ENCODE measurements around the gene ORC3.
"Not testable (repeated sequence)": the region's sequence is repeated elsewhere in the genome, so short reads cannot be mapped to it uniquely, and the experiment has no call there.

The ORC3 gene

DNA sequence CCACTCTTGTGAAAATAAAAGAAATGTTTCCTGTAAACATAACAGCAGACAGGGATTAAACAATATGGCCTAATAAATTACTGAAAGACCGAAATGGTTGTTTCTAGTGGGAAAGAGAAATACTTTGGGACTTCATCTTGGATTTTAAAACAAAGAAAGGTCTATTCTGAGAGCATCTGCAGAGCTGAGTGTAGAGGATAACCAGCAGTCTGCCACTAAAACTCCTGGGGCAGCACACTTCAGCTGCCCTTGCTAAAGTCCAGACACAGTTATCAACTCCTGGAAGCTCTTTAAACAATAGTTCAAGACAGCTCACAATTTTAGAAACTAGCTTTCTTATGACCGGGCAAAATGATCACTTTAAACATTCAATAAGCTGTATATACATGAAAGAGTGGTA is 73.5 kb downstream of the ORC3 start:
- DNase-seq: no peak

DNA sequence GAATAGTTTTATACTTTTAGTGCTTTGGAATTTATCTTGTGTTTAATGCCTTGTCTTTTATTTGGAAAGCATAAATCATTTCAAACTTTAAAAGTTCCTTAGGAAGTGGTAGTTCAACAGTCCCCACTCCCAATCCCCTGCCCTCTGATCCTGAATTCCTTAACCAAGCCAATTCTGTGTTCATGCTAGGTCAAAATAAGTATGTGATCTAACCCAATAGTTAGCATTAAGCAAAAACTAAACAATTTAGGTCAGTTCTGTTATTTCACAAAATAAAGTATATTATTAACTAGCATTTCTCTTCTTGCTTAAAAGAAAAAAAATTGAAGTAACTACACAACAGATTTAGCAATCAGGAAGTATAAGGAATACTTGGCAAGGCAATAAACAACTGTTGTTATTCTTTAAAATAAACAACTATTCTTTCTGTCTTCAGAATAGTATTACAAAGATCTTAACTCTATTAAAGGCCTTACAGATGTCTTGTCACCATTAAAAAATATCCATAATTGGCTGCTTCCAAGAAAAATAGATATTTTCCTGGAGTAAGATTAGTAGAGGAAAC is 75.1 kb downstream of the ORC3 start:
- DNase-seq: no peak

DNA sequence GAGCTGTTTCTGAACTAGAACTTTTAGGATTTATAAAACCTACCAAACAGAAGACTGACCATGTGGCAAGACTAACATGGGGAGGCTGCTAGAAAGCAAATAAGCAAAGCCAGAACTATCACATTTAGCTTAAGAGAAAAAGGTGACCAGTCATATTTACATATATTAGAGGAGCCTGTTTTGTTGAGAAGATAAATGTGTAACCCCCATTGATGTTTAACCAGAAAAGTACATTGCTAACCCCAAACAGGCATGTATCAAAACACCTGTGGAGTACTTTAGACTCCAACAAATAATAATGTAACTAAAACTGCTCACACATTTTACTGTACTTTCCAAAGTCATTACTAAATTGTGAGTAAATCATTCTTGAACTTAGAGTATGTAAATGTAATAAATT is 77.1 kb downstream of the ORC3 start:
- no peak for DNase-seq

DNA sequence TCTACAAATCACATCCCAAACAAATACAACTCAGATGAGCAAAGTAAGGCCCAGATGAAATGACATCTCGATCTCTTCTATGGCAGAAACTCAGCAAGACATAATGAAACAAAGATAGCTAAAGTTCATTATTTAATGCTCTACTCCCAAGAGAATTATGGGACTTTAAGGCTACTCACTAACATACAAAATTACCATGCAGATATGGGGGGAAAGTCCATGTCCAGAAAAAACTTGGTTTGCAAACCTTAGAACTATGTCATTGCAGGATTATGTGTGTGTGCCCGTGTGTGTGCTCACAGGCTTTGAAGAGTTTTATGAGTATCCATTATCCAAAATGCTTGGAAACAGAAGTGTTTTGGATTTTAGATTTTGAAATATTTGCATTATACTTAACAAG is 78.1 kb downstream of the ORC3 start:
- DNase-seq: no peak

DNA sequence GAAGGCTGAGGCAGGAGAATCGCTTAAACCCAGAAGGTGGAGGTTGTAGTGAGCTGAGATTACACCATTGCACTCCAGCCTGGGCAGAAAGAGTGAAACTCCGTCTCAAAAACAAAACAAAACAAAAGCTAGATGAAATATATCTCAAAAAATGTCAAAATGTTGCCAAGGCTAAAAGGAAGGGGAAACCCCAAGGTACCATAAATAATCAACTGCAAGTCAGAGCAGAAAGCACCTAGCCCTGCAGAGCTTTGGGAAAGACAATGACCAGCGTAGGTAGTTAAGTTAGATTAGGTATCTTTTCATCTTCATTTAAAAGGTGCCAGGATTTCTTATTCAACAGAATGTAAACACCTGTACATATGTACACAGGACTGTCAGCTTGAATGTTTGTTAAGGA is 79.1 kb downstream of the ORC3 start:
- no peak for DNase-seq

DNA sequence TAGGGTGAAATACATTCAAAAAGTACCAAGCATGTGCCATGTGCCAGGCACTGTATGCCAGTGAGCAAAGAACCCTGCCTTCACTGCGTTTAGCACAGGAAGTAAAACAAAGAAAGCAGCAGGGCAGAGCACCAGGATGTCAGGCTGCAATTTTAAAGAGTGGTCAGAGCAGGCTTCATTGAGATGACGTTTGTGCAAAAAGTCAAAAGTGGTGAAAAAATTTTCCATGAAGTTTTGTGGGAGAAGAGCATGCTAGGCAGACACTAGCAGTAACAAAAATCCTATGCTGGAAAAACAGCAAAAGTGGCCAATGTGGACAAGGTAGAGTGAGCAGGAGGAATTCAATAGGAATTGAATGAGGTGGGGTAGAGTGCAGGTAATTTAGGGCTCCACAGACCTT is 80.8 kb downstream of the ORC3 start:
- no peak for DNase-seq

DNA sequence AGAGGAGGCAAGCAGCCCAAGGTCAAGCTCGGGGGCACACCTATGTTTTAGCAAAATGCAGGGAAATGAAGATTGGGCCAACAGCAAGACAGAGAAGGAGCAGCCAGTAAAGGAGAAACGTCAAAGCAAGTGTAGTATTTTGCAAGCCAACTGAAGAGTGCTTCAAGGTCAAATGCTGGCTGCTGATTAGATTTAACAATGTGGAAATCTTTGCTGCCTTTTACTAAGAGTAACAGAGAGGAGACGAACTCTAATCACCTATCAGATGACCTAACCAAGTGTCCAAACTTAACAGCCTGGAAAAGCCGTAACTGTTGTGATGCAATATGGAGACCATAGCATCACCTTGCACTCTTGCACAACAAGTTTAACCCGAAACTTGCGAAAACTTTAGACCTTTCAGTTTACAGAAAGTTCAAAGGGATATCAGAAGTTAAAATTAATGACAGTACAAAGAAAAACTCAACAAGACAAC is 81.7 kb downstream of the ORC3 start:
- DNase-seq: no peak

DNA sequence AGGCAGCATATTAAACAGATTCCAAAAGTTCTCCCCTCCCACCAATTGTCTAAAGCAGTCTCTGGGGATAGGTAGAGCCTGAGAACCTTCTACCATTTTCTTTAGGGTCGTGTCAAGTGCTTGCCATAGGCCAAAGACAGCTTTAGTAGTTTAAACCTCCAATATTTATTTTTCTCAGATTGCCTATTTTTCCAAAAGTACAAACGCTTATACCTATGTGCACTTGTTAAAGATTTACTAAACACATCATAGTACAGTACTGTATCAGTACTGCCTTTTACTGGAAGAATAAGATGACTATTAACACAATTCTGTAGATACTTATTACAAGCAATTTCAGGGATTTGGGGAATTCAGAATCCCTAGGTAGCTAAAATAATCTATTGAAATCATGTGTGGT is 82.7 kb downstream of the ORC3 start:
- no peak for DNase-seq

DNA sequence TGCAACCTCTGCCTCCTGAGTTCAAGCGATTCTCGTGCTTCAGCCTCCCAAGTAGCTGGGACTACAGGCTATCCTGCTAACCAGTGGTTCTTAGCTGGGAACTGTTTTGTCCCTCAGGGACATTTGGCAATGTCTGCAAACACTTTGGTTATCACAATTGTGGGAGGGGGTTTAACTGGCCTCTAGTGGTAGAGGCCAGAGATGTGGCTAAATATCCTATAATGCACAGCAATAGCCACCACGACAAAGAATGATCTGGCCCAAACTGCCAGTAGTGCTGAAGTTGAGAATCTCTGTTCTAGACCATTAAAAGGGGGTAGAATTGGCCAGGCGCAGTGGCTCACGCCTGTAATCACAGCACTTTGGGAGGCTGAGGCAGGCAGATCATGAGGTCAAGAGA is 83.3 kb downstream of the ORC3 start:
- DNase-seq: no peak

DNA sequence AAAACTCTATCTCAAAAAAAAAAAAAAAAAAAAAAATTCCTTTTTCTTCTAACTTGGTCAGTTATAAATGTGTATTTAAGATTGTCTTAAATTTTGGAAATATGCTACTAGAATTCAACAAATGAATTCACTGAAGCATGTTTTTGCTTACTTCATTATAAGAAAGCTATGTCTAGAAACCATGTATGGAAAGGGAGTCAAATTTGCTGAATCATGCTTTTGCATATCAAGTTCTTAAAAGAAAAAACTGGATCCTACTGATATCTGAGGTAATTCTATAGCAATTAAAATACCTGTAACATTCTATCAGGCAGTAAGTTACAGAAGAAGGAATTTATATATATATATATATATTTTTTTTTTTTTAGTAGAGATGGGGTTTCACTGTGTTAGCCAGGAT is 84.4 kb downstream of the ORC3 start:
- DNase-seq: no peak

DNA sequence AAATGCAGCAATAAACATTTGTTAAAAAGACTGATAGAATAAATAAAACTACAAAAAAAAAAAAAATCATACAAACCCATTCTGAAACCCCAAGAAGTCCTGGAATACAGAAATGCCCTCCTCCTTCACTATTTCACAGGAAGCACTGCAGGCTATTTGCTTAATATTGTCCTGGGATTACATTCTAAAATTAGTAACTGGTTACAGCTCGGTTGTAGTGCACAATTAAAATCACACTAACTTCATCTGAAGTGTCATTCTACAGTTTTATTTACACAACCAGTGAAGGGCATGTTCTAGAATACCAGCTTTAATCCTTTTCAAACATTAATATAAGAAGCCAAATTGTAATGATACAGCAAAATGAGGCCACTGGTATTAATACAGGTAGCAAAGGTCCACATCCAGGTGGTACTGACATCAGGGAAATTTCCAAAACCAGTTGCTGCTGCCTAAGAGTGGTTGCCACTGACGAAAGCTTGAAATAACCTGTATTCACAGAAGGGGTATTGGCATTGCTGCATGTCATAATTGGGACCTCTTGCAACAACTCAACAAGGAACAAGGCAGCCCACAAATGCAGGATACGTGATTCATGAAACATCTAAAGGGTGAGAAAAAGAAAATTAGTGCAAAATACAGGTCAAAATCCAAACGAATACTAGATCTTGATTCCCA is 85.2 kb downstream of the ORC3 start:
- no peak for DNase-seq

DNA sequence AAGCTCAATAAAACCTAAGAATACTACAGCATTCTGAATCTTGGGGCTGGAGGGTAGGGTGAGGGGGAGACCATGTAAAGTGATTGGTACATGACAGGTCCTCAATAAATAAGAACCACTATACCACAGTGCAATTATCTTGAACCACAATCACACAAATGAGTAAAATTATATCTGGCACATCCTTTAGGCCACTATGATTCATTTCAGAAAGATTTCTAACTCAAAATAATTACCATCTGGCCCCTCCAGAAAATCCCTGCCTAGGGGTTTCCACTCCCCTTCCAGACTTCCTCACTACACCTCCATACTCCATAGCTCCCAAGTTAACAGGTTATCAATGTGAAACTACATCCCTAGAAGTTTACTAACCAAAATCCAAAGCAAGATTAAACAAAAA is 92.4 kb downstream of the ORC3 start:
- DNase-seq: no peak

DNA sequence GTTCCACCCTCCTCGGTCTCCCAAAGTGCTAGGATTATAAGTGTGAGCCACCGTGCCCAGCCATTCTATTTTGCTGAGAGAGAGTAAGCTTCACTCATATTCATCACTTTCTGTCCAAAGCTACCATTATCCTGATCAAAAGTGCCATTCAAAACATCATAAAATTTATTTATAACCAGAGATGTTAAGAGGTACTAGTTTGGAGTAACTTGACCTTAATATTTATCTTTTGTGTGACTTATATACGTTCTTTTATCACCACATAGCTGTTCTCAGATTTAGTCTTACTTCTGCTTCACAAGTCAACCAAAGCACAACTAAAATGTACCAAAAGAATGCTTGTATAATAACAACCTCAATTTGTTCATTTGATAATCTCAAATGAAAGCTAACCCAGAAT is 94.0 kb downstream of the ORC3 start:
- no peak for DNase-seq

DNA sequence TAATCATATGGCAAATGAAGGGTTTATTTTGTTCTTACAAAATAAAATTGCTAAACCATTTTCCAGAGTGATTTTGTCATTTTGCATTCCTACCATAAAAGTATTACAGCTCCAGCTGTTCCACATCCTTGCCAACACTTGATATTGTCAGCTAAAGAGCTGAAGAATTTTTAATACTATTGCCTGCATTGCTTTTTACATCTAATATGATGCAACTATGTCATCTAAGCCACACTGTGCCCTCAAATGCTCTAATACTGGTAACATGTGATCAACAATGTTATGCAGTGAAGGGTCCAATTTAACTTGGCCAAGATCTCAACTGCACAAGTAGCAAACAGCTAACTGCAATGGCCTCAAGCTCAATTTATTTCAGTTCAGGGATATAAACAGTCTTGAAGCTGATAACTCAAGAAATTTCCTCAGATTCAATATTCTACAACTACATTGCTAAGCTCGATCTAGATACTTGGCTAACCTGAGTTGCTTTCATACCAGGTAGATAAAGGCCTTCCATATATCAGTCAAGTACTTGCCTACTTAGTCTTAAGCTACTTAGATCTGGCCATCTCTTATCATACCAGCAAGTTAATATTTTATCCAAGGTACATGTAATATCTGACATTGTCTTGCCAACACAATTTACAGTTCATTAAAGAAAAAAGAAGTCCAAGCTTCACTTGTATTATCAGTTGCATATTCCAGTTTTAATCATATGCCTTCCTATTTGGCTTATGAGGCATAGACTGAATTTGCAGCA is 95.1 kb downstream of the ORC3 start:
- no peak for DNase-seq

DNA sequence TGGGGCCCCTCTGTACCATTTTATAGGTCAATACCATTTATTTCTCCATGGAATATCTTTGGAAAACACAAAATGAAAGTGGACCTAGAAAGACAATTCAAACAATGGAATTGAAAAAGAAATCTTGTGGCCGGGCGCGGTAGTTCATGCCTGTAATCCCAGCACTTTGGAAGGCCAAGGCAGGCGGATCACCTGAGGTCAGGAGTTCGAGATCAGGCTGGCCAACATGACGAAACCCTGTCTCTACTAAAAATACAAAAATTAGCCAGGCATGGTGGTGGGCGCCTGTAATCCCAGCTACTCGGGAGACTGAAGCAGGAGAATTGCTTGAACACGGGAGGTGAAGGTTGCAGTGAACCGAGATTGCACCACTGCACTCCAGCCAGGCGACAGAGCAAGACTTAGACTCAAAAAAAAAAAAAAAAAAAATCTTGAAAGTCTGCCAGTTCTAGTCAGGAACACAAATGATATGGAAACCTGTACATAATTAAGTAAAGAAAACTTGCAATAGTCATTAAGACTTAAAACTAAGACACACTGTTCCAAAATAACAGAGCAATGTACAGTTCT is 96.8 kb downstream of the ORC3 start:
- not testable (repeated sequence) for DNase-seq

DNA sequence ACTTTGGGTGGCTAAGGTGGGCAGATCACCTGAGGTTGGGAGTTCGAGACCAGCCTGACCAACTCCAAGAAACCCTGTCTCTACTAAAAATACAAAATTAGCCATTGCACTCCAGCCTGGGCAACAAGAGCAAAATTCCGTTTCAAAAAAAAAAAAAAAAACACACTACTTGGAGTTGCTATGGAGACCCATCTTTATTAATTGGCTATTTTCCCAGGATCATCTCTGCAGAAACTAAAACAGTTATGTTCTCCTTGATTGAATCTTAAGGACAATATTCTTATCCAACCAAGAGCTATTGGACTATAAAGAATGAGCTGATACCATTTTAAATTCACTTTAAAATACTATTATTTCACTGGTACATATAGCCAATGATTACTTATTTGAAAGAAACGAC is 97.4 kb downstream of the ORC3 start:
- no peak for DNase-seq

DNA sequence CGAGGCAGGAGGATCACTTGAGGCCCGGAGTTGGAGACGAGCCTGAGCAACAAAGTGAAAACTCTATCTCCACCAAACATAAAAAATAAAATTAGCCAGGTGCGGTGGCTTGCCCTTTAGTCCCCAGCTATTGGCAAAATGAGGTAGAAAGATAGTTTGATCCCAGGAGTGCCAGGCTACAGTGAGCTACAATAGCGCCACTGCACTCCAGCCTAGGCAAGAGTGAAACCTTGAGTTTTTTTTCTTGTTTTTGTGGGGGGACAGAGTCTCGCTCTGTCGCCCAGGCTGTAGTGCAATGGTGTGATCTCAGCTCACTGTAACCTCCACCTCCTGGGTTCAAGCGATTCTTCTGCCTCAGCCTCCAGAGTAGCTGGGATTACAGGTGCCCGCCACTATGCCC is 98.0 kb downstream of the ORC3 start:
- DNase-seq: not testable (repeated sequence)

DNA sequence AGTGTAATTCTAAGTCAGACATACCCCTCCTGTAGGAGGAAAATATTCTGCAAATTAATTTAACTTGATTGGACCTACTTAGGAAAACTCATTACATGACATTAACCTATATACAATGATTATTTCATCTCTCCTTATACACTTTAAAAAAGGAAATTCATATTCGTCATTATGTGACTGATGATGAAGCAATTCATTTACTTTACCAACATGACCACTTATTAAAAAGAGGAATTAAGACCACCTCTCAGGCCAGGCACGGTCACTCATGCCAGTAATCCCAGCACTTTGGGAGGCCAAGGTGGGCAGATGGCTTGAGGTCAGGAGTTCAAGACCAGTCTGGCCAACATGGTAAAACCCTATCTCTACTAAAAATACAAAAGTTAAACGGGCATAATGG is 100.5 kb downstream of the ORC3 start:
- DNase-seq: no peak

DNA sequence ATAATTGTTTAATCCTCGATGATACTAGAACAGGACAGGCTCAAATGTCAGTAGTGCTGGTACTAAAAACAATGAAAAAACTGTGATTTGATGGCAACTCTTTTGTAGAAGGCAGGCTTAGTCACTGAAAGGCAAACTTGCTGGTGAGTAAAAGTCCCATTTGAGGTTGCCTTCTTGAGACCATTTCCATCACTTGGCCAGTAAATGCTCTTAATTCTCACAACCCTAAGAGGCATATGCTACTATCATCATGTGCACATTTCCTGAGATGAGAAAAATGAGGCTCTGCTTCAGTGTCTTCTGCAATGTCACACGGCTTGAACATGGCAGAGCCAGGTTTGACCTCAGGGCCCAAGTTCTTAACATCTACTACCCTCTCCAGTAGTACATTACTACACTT is 102.2 kb downstream of the ORC3 start:
- no peak for DNase-seq

DNA sequence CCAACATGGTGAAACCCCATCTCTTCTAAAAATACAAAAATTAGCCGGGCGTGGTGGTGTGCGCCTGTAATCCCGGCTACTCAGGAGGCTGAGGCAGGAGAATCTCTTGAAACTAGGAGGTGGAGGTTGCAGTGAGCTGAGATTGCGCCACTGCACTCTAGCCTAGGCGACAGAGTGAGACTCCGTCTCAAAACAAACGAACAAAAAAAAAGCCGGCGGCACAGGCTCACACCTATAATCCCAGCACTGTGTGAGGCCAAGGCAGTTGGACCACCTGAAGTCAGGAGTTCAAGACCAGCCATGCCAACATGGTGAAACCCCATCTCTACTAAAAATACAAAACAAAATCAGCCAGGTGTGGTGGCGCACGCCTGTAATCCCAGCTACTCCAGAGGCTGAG is 106.9 kb downstream of the ORC3 start:
- not testable (repeated sequence) for DNase-seq

DNA sequence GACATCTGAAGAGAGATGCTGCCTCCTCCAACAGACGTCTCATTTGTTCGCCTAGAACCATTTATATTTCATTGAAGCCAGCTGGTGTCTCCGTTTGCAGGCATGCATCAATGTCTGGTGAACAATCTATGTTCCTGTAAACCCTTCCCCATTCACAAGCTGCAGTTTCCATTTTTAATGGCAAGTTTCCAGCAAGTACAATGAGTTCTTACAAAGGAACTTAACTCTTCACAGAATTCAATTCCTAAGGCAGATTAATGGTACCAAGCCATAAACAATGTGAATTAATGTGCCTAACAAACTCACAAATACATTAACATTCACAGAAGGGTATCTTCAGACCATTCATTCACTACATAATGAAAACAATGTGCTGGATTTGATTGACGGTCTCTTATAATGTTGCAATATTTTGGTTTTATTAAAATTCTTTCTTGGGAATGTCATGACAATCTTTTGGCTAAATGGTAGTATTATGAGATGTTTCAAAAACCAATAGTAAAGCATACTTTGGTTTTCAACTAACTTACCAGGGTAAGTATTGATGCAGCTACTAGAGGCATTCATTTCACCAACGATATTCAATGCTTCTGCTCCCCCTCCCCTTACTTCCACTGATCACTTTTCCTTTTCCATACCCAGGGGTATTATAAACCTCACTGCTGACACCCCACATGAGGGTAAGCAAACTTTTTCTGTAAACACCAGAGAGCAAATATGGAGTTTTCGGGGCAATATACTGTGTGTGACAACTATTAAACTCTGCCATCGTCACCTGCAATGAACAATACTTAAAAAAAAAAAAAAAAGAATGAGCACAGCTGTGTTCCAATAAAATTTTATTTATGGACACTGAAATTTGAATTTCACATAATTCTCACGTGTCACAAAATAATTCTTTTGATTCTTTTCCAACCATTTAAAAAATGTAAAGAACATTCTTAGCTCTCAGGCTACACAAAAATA is 107.9 kb downstream of the ORC3 start:
- DNase-seq: no peak

DNA sequence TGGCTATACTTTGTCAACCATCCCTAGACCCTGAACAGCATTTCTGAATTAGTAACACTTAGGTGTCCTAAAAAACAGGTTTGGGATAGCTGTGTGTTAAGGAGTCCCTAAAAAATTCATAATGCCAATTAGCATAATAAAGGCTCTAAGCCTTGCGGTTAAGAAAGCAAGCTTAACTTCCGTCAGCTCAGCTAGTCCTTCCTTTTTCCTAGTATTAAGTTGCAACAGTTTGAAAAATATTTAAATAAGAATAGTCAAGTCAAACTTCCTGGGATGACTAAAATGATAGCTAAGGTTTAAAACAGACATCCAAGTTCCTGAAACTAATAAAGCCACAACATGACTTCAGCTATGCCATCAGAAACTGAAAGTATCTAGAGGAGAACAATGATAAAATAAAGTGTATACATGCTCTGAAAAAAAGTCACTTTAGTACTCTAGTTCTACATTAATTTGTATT is 108.6 kb downstream of the ORC3 start:
- no peak for DNase-seq

DNA sequence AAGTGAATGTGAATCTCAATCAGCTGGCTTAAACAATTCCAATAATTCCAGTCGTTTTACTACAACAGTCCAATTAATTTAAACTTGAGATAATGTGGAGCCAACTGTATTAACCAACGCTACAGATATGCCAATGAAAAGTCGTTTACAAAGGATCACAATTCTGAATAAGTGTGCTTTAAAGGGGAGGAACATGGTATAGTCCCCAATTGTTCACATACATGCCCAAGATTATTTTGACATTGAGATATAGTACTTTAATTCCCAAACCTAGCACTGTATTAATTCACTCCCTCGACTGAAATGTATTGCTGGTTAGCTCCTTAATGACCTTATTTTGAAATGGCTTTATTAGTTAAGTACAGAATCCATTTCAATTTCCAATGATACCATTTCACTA is 109.6 kb downstream of the ORC3 start:
- no peak for DNase-seq
